ENCODE measurements around the gene NDUFA13.

The NDUFA13 gene

DNA sequence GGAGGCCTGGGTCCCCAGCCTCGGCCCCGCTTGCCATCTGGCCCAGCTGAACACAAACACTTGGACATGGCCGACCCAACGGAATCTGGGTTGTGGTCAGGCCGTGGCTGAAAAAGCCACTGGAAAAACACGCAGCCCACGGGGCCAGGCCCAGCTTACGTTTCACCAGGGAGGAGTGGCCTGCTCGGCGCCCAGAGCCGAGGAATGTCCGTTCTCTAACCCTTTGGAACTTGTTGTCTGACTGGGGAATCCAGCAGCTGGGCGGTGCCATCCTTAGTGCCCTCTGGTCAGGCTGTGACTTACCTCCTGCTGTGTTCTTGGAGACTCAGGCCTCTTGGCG is 35.8 kb downstream of the NDUFA13 start:
- Histone ChIP-seq H3K36me3 (ENCODE audit: control insufficient read depth, insufficient read depth, low read length) (no peaks in the 10 kb centered on the region), H3K27ac (ENCODE audit: low read depth, low read length) (no peak overlapping the region), H3K4me3 (ENCODE audit: low read length) (no peak overlapping the region), H3K9ac (ENCODE audit: low read length) (no peak overlapping the region), H3K27me3 (ENCODE audit: control insufficient read depth, insufficient read depth, low read length) (peaks cover 11% of the 10 kb centered on the region), H3K4me1 (ENCODE audit: control insufficient read depth, insufficient read depth, low read length) (no peaks in the 10 kb centered on the region)

DNA sequence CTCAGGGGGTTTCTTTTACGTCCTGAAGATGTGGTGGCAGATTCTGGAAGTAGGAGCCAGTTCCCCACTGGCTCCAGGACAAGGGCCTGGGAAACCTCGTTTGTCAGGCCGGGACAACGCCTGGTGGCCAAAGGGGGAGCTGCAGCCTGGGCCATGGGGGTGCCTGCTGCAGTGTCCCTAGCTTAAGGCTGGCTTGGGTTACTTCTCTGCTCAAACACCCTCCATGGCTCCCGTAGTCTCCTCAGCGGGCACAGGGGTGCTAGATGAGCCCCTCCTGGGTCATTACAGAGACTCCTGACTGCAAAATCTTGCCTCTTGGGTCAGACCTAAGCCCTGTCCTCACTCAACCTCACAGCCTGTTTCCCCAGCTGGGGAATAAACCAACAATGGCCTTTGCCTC is 36.8 kb downstream of the NDUFA13 start:
- H3K4me1 ChIP-seq (ENCODE audit: control insufficient read depth, insufficient read depth, low read length) = no peaks in the 10 kb centered on the region

DNA sequence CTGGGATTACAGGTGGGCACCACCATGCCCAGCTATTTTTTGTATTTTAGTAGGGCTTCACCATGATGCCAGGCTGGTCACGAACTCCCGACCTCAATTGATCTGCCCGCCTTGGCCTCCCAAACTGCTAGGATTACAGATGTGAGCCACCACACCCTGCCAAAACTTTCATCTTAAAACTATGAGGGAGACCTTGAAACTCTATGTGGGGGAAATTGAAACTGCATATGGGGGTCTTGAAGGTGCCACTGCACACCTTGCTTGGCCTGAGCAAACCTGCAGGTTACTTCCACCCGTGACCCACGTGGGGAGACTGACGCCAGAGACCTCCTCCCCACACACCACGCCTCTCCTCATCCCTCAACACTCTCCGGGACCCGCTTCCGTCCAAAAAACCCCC is 37.6 kb downstream of the NDUFA13 start:
- no peaks in the 10 kb centered on the region for H3K4me1 ChIP-seq (ENCODE audit: control insufficient read depth, insufficient read depth, low read length)
- no peak overlapping the region for H3K27ac ChIP-seq (ENCODE audit: low read depth, low read length)
- no peak overlapping the region for H3K4me3 ChIP-seq (ENCODE audit: low read length)
- peaks cover 11% of the 10 kb centered on the region for H3K27me3 ChIP-seq (ENCODE audit: control insufficient read depth, insufficient read depth, low read length)
- no peaks in the 10 kb centered on the region for H3K36me3 ChIP-seq (ENCODE audit: control insufficient read depth, insufficient read depth, low read length)
- H3K9ac ChIP-seq (ENCODE audit: low read length) = no peak overlapping the region

More for the DNA sequence above, 36.8 kb downstream of the NDUFA13 start:
- Histone ChIP-seq H3K27me3 (ENCODE audit: control insufficient read depth, insufficient read depth, low read length) (peaks cover 11% of the 10 kb centered on the region), H3K9ac (ENCODE audit: low read length) (no peak overlapping the region), H3K27ac (ENCODE audit: low read depth, low read length) (no peak overlapping the region), H3K36me3 (ENCODE audit: control insufficient read depth, insufficient read depth, low read length) (no peaks in the 10 kb centered on the region), H3K4me3 (ENCODE audit: low read length) (no peak overlapping the region)

DNA sequence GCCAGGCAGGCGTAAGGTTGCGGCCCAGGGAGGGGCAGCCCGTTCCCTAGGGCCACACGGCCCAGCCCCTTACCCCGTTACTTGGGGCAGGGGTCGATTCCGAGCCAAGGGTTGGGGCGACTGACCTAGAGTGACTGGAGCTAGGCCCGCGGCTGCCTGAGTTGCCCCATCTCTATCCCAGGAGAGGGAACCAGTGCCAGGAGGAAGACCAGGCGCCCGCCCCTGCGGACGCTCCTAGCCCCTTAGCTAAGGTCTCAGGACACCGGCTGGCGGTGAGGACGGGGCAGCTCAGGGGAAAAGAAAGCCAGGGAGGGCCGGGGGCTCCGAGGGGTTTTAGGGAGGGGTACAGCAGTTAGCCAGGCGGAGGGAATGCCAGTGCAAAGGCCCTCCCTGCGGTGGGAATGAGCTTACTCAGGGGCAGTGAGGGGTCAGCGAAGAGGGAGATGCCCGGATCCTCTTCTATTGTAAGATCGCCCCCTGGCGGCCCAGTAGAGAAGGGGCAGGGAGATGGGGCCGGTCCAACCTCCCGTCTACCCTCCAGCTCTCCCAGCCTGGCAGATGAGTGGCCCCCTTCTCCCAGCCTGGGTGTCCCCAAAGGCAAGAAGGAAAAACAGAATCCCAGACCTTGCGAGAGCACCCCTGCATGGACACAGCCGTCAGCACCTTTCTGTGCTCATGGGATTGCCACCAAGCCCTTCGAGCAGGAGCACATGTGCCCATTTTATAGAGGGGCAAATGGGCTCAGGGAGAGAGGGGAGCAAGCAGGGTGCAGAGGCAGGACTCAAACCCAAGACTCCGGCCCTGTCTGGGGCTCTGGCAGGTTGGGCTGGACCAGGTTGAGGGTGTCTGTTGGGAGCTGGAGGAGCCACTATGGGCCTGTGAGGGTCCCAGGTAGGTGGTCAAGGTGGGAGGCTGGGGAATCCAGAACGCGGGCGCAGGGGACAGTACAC is 38.3 kb downstream of the NDUFA13 start:
- no peak overlapping the region for H3K9ac ChIP-seq (ENCODE audit: low read length)
- peaks cover 8% of the 10 kb centered on the region for H3K27me3 ChIP-seq (ENCODE audit: control insufficient read depth, insufficient read depth, low read length)
- H3K4me3 ChIP-seq (ENCODE audit: low read length) = no peak overlapping the region
- H3K27ac ChIP-seq (ENCODE audit: low read depth, low read length) = no peak overlapping the region
- H3K4me1 ChIP-seq (ENCODE audit: control insufficient read depth, insufficient read depth, low read length) = no peaks in the 10 kb centered on the region
- H3K36me3 ChIP-seq (ENCODE audit: control insufficient read depth, insufficient read depth, low read length) = no peaks in the 10 kb centered on the region

DNA sequence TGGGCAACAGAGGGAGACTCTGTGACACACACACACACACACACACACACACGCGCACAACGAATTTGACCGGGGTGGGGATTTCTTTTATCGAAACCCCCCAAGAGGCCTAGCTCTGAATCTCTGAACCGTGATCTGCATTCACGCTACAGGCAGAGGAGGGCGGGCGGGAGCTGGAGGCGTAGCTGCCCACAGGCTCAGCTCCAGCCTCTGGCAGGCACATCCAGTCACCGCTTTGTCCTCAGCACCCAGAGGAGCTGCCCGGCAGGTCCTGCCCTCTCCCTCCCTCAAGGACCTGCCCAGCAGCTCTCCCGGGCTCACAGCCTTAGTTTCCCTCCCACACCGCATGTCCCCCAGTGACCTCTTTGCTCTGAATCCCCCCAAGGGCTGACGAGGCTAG is 42.0 kb downstream of the NDUFA13 start:
- Histone ChIP-seq H3K27ac (ENCODE audit: low read depth, low read length) (no peak overlapping the region), H3K36me3 (ENCODE audit: control insufficient read depth, insufficient read depth, low read length) (no peaks in the 10 kb centered on the region), H3K9ac (ENCODE audit: low read length) (no peak overlapping the region), H3K27me3 (ENCODE audit: control insufficient read depth, insufficient read depth, low read length) (no peaks in the 10 kb centered on the region), H3K4me3 (ENCODE audit: low read length) (no peak overlapping the region), H3K4me1 (ENCODE audit: control insufficient read depth, insufficient read depth, low read length) (no peaks in the 10 kb centered on the region)

DNA sequence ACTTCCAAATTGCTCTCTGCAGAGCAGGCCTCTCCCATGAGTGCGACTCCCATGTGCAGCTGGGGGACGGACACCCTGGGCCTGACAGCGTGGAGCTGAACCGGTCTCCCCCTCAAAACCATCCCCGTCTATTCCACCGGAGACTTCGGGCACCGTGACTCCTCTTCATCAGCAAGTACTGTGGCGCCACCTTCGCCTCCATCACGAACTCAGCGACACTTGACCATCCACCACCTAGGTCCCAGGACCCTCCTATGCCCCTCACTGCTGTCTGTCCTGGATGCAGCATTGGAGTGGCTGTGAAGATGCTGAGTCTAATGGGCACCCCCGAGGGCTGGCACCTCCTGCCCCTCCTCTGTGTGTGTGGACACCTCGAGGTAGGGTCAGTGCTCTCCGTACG is 42.6 kb downstream of the NDUFA13 start:
- H3K27me3 ChIP-seq (ENCODE audit: control insufficient read depth, insufficient read depth, low read length) = no peaks in the 10 kb centered on the region
- H3K27ac ChIP-seq (ENCODE audit: low read depth, low read length) = no peak overlapping the region
- no peaks in the 10 kb centered on the region for H3K36me3 ChIP-seq (ENCODE audit: control insufficient read depth, insufficient read depth, low read length)
- no peak overlapping the region for H3K4me3 ChIP-seq (ENCODE audit: low read length)
- H3K4me1 ChIP-seq (ENCODE audit: control insufficient read depth, insufficient read depth, low read length) = no peaks in the 10 kb centered on the region
- no peak overlapping the region for H3K9ac ChIP-seq (ENCODE audit: low read length)

DNA sequence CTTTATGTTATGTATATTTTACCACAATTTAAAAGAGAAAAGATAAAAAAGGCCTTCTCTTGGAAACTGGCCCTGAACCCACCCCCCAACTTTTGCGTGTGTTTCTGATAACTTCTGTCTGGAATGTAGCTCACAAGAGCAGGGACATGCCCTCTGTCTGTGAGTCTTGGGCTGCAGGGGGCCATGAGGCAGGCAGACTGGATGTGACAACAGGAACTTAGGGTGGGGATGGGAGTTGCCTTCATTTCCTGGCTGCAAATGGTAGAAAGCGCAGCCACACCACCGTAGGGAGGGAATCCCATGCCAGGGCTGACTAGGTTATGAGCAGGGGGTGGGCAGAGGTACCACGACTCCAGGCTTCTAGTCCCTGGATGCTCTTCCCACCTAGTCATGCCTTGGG is 43.9 kb downstream of the NDUFA13 start:
- Histone ChIP-seq H3K36me3 (ENCODE audit: control insufficient read depth, insufficient read depth, low read length) (no peaks in the 10 kb centered on the region), H3K4me3 (ENCODE audit: low read length) (no peak overlapping the region), H3K9ac (ENCODE audit: low read length) (no peak overlapping the region), H3K27ac (ENCODE audit: low read depth, low read length) (no peak overlapping the region), H3K27me3 (ENCODE audit: control insufficient read depth, insufficient read depth, low read length) (no peaks in the 10 kb centered on the region), H3K4me1 (ENCODE audit: control insufficient read depth, insufficient read depth, low read length) (no peaks in the 10 kb centered on the region)

DNA sequence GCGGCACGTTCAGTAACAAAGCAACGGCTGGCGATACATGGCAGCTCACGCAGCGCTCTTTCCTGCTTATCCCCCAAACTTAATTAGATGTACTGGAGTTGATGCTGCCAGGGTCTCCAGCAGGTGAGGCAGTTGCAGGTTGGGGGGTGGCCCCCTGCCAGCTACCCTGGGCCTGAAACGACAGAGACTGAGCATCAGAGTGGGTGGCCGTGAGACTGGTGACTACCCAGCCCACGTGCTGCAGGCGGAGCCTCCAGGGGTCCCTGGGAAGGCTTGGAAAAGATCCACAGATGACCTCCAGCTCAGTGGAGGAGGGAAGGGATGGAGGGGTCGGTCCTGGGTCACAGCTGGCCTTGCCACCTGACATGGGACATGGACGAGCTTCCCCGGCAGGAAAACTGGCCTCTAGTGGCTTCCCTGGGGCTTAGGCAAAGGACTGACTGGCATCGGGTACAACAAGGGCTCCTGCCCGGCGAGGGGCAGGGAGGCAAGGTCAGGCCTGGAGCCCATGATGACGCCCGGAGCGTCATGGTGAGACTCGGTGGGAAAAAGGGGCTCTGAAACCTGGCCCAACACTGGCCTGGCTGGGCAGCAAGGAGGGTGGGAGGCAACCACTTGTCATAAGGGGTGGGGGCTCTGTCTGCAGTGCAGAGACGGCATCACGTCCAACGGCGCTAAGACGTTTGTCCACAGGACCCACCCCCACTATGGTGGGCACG is 46.1 kb downstream of the NDUFA13 start:
- H3K36me3 ChIP-seq (ENCODE audit: control insufficient read depth, insufficient read depth, low read length) = no peaks in the 10 kb centered on the region

DNA sequence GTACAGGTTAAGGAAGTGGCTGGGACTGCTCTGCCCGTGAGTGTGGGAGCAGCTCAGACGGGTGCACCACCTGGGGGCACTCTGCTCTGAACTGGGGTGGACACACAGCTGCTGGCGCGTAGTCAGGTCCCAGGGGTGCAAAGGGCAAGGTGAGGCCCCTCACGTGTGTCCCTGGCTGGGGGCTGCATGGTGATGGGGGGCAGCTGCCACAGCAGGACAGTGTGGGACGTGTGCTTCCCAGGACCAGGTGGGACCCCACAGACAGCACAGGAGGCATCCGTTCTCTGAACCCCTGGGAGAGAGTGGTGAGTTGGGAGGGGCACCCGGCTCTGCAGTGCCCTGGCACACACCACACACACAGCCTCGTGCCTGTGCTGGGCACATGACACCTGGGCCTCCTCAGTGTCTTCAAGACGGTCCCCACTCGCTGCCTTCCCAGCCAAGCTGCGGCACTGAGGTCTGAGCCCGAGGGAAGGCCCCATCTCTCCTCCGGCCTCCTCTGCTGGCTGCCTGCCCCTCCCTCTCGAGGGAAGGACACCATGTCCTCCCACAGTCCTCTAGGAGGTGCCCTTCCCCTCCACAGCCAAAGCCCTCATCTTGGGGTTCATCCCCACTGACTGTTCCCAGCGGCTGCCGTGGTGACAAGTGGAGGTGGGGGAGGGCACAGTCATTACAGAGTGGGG is 46.8 kb downstream of the NDUFA13 start:
- H3K27me3 ChIP-seq (ENCODE audit: control insufficient read depth, insufficient read depth, low read length) = no peaks in the 10 kb centered on the region
- H3K36me3 ChIP-seq (ENCODE audit: control insufficient read depth, insufficient read depth, low read length) = no peaks in the 10 kb centered on the region
- H3K4me3 ChIP-seq (ENCODE audit: low read length) = no peak overlapping the region
- no peaks in the 10 kb centered on the region for H3K4me1 ChIP-seq (ENCODE audit: control insufficient read depth, insufficient read depth, low read length)
- no peak overlapping the region for H3K9ac ChIP-seq (ENCODE audit: low read length)
- no peak overlapping the region for H3K27ac ChIP-seq (ENCODE audit: low read depth, low read length)

More for the DNA sequence above, 46.1 kb downstream of the NDUFA13 start:
- Histone ChIP-seq H3K9ac (ENCODE audit: low read length) (no peak overlapping the region), H3K27me3 (ENCODE audit: control insufficient read depth, insufficient read depth, low read length) (no peaks in the 10 kb centered on the region), H3K4me1 (ENCODE audit: control insufficient read depth, insufficient read depth, low read length) (no peaks in the 10 kb centered on the region), H3K4me3 (ENCODE audit: low read length) (no peak overlapping the region), H3K27ac (ENCODE audit: low read depth, low read length) (no peak overlapping the region)

DNA sequence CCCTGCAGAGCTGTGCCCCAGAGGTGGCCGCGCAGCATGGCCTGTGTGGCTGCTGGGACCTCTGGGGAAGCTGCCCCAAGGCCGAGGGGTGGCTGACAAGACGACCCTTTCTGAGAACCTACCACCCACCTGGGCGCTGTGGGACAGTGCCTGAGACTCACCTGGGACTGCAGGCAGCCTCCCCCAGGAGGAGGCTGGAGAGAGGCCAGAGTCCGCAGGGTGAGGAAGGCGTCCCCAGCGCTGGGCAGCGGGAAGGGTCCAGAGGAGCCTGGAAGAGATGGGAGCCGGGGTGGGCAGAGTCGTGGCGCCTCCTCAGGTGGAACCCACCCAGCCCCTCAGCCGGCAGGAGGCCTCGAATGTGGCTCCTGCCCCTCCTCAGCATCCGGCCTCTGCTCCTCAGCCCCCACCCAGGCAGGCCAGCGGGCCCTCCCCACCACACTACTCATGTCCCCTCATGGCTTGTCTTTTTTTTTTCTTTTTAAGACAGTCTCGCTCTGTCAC is 47.4 kb downstream of the NDUFA13 start:
- Histone ChIP-seq H3K9ac (ENCODE audit: low read length) (no peak overlapping the region), H3K27ac (ENCODE audit: low read depth, low read length) (no peak overlapping the region), H3K36me3 (ENCODE audit: control insufficient read depth, insufficient read depth, low read length) (no peaks in the 10 kb centered on the region), H3K4me3 (ENCODE audit: low read length) (no peak overlapping the region), H3K27me3 (ENCODE audit: control insufficient read depth, insufficient read depth, low read length) (no peaks in the 10 kb centered on the region), H3K4me1 (ENCODE audit: control insufficient read depth, insufficient read depth, low read length) (no peaks in the 10 kb centered on the region)

DNA sequence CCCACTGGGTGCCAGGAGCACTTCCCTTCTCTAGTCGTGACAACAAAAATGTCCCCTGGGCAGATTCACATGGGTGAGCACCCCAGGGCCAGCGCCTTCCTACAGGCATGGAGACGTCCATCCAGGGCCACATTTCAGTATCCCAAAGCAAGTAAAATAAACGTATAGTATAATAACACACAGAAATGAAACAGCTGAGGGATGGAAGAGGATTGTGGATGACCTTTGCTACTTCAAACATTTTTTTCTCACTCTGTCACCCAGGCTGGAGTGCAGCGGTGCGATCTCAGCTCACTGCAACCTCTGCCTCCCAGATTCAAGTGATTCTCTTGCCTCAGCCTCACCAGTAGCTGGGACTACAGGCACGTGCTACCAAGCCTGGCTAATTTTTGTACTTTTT is 50.3 kb downstream of the NDUFA13 start:
- H3K36me3 ChIP-seq (ENCODE audit: control insufficient read depth, insufficient read depth, low read length) = no peaks in the 10 kb centered on the region
- H3K27ac ChIP-seq (ENCODE audit: low read depth, low read length) = no peak overlapping the region
- H3K4me3 ChIP-seq (ENCODE audit: low read length) = no peak overlapping the region
- H3K9ac ChIP-seq (ENCODE audit: low read length) = no peak overlapping the region
- no peaks in the 10 kb centered on the region for H3K4me1 ChIP-seq (ENCODE audit: control insufficient read depth, insufficient read depth, low read length)
- H3K27me3 ChIP-seq (ENCODE audit: control insufficient read depth, insufficient read depth, low read length) = no peaks in the 10 kb centered on the region

DNA sequence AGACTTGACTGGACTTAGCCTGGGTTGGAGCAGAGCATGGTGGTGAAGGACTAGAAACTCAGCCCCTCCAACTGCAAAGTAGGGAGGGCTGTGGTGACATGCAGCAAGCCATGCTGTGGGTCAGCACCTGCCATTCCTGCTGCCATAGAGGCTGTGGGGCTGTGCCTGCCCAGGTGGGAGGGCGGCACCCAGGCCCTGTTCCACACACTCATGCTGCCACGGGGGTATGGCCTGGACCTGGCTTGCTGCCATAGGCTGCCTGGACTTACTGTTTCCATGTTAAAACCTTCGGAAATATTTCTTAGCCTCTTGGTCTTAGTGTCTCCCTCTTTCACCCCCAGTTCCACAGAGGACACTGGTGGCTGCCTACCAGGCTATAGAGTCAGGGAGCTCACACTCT is 51.4 kb downstream of the NDUFA13 start:
- no peak overlapping the region for H3K9ac ChIP-seq (ENCODE audit: low read length)
- H3K27ac ChIP-seq (ENCODE audit: low read depth, low read length) = no peak overlapping the region
- H3K27me3 ChIP-seq (ENCODE audit: control insufficient read depth, insufficient read depth, low read length) = no peaks in the 10 kb centered on the region
- H3K4me3 ChIP-seq (ENCODE audit: low read length) = no peak overlapping the region
- no peaks in the 10 kb centered on the region for H3K36me3 ChIP-seq (ENCODE audit: control insufficient read depth, insufficient read depth, low read length)
- H3K4me1 ChIP-seq (ENCODE audit: control insufficient read depth, insufficient read depth, low read length) = no peaks in the 10 kb centered on the region
